Osteocyte (in vitro differentiated cells): Measurements from ENCODE around the gene TERT. TPM values are rescaled to one million over a fixed set of nuclear protein-coding genes. Genes with fewer than 3 reads are reported as not detected.

Experiments used
- DNase-seq: peaks from one replicate; pipeline ENCODE4 v3.0.0; 2021; ENCODE audit warnings: mixed read lengths; ENCODE audit not compliant: unreplicated experiment; ENCODE audit errors: extremely low spot score
- H3K27ac Mint-ChIP-seq: one replicate; pipeline ENCODE4 v1.8.0; 2021; ENCODE audit warnings: mild to moderate bottlenecking, mixed read lengths; ENCODE audit not compliant: unreplicated experiment
- H3K27me3 Mint-ChIP-seq: one replicate; pipeline ENCODE4 v1.8.0; 2021; ENCODE audit warnings: mixed read lengths; ENCODE audit not compliant: unreplicated experiment
- H3K36me3 Mint-ChIP-seq: one replicate; pipeline ENCODE4 v1.8.0; 2021; ENCODE audit warnings: mixed read lengths; ENCODE audit not compliant: unreplicated experiment
- H3K4me1 Mint-ChIP-seq: one replicate; pipeline ENCODE4 v1.8.0; 2021; ENCODE audit warnings: mixed read lengths; ENCODE audit not compliant: unreplicated experiment
- H3K4me3 Mint-ChIP-seq: one replicate; pipeline ENCODE4 v1.8.0; 2021; ENCODE audit warnings: mild to moderate bottlenecking, moderate library complexity, mixed read lengths; ENCODE audit not compliant: unreplicated experiment
- H3K9me3 Mint-ChIP-seq: one replicate; pipeline ENCODE4 v1.8.0; 2021; ENCODE audit warnings: mixed read lengths; ENCODE audit not compliant: unreplicated experiment
- CTCF ChIP-seq: fragments of 200-600 bp; sonication (generic); IDR thresholded peaks from 2 replicates; pipeline ENCODE4 v1.5.0; 2021; ENCODE audit warnings: antibody characterized with exemption, mild to moderate bottlenecking, moderate library complexity
- total RNA-seq: library from RNA; stranded (reverse); gene quantifications from 2 replicates; pipeline ENCODE4 v1.2.1, GENCODE V29; 2021

Gene TERT
- total RNA-seq, 1 donor from 2014 or later = not detected

GRCh38 chr5:1299511-1299850, 4.6 kb upstream of the TERT start:
- peaks cover 46% of the 10 kb centered on the region for H3K27me3 Mint-ChIP-seq

DNA sequence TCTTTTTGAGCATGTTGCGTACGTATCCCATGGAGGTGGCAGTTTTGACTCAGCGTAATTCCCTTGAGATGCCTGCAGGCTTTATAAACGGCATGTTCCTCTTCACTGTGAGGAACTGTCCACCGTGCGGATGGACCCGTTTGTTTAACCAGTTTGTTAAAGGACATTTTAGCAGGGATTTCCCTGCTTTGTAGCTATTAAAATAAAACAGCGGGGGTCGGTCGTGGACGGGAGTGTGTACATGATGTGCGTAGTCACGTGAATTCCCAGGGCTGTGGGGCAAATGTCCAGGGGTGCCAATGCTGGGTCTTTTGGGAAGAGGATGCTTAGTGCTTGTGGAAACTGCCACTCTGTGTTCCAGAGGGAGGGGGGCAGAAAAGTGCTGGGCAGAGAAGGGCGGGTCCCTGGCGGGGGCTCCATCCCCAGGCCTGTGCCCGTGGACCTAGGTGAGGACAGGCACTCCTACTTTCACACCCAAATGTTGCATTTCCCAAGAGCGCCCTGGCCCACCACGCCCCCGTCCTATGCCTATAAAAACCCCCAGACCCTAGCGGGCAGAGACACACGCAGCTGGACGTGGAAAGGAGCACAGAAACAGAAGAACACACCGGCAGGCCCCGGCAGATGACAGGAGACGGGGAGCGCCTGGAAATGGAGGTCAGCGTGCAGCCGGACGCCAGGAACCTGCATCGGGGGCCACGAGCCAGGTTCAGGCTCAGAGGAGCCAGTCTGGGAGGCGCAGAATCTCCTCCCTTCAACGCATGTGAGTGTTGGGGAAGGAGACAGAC, 4.0 kb upstream of the TERT start:
- Mint-ChIP-seq H3K27ac (no peak overlapping the region), H3K4me3 (no peak overlapping the region), H3K9me3 (peaks cover 7% of the 10 kb centered on the region), H3K36me3 (no peaks in the 10 kb centered on the region), H3K27me3 (peaks cover 41% of the 10 kb centered on the region), H3K4me1 (no peaks in the 10 kb centered on the region)
- no peak for TF ChIP-seq CTCF
- DNase-seq = peak; percentile 82

More at GRCh38 chr5:1299511-1299850, 4.6 kb upstream of the TERT start:
- H3K36me3 Mint-ChIP-seq = no peaks in the 10 kb centered on the region
- no peak overlapping the region for H3K27ac Mint-ChIP-seq
- H3K4me1 Mint-ChIP-seq = no peaks in the 10 kb centered on the region
- DNase-seq = peak; percentile 76
- H3K9me3 Mint-ChIP-seq = peaks cover 7% of the 10 kb centered on the region
- H3K4me3 Mint-ChIP-seq = no peak overlapping the region
- no peak for TF ChIP-seq CTCF

DNA sequence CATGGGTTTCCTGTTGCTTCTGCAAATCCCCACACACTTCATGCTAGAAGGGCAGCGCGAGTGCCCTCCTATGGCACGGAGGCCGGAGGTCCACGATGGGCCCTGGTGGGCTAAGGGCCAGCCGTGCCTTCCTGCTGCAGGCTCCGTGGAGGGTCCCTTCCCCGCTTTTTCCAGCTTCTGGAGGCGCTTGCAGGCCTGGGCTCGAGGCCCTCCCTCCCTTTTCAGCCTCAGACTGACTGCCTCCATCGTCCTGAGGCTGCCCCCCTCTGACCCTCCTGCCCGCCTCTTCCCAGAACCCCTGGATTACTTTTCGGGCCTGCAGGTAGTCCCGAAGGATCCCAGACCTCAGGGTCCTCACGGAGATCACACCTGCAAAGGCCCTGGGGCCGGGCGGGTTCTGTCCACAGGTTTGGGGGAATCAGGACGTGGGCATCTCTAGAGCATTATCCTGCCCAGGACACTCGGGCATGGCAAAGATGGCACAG, 3.2 kb upstream of the TERT start:
- Mint-ChIP-seq H3K9me3 (no peaks in the 10 kb centered on the region), H3K4me3 (no peak overlapping the region), H3K4me1 (no peaks in the 10 kb centered on the region), H3K36me3 (no peaks in the 10 kb centered on the region), H3K27ac (no peak overlapping the region), H3K27me3 (peaks cover 35% of the 10 kb centered on the region)
- peak; percentile 72 for DNase-seq
- no peak for TF ChIP-seq CTCF

DNA sequence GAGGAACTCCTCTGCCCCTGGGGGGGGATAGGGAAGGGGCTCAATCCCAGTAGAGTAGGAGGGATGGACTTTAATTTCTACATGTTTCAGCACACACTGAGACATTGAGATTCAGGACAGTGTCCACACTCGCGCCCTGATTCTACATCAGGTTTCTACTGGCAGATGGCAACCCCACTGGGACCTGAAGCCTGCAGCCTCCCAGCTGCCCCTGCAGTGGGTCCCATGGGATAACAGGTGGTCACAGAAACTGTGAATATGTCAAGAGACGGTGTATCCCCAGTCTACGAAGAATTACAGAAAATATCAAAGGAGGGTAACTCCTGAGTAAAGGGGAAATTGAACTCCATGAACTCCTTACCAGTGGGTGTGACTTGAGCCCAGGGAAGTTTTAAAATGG, 2.4 kb upstream of the TERT start:
- peaks cover 34% of the 10 kb centered on the region for H3K27me3 Mint-ChIP-seq
- peak; percentile 32 for DNase-seq
- H3K36me3 Mint-ChIP-seq = no peaks in the 10 kb centered on the region
- no peak overlapping the region for H3K4me3 Mint-ChIP-seq
- no peaks in the 10 kb centered on the region for H3K4me1 Mint-ChIP-seq
- no peak for TF ChIP-seq CTCF
- H3K9me3 Mint-ChIP-seq = no peaks in the 10 kb centered on the region
- no peak overlapping the region for H3K27ac Mint-ChIP-seq

GRCh38 chr5:1295650-1296037, 776 bp upstream of the TERT start:
- no peak for TF ChIP-seq CTCF
- Mint-ChIP-seq H3K36me3 (no peaks in the 10 kb centered on the region), H3K4me1 (no peaks in the 10 kb centered on the region), H3K4me3 (no peak overlapping the region), H3K9me3 (no peaks in the 10 kb centered on the region), H3K27ac (no peak overlapping the region), H3K27me3 (peaks cover 33% of the 10 kb centered on the region)
- peak; percentile 83 for DNase-seq
